HCT116 (cell line): ENCODE measurements around the gene PABPC3.

Experiments
- CTCF ChIP-seq, 3 experiments: fragments of 200-600 bp in 1 of 3; sonication (generic) in 1 of 3; IDR thresholded peaks in 2 of 3; conservative IDR thresholded peaks in 1 of 3; 2 replicates each; pipeline ENCODE4 v1.5.1; 2012 to 2017; ENCODE audit warnings: low read depth in 2 of 3, low read length in 2 of 3, antibody characterized with exemption in 1 of 3, borderline replicate concordance in 1 of 3, control low read depth in 1 of 3, mild to moderate bottlenecking in 1 of 3, mixed read lengths in 1 of 3, mixed run types in 1 of 3, moderate library complexity in 1 of 3; ENCODE audit not compliant: insufficient read depth in 1 of 3
- TF ChIP-seq, protein P1 (sequence below): IDR thresholded peaks from 2 replicates; pipeline ENCODE4 v1.6.1; 2012

GRCh38 chr13:25065974-25066770 lies 29.8 kb upstream of the PABPC3 start:
- no peak for TF ChIP-seq CTCF (IDR thresholded peaks at IDR 0.05 in 2 of 3, conservative IDR thresholded peaks at IDR 0.05 in 1 of 3; ENCODE audit: borderline replicate concordance in 1 of 3, insufficient read depth in 1 of 3, low read depth in 2 of 3, low read length in 2 of 3)
- TF ChIP-seq, protein P1, sequence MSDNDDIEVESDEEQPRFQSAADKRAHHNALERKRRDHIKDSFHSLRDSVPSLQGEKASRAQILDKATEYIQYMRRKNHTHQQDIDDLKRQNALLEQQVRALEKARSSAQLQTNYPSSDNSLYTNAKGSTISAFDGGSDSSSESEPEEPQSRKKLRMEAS: no peak
